GM19372 (cell line): ENCODE data around the gene CEACAM1.
A peak's percentile ranks its signal among the peaks of the same experiment; 100 is the strongest.
"Not testable (repeated sequence)": the region's sequence is repeated elsewhere in the genome, so short reads cannot be mapped to it uniquely, and the experiment has no call there.

Experiments
- ATAC-seq: cut with Tn5 transposase; IDR thresholded peaks from one replicate; pipeline ENCODE4 v1.9.1; 2021; ENCODE audit warnings: mild to moderate bottlenecking, low read depth, moderate library complexity; ENCODE audit not compliant: unreplicated experiment

Gene CEACAM1

DNA sequence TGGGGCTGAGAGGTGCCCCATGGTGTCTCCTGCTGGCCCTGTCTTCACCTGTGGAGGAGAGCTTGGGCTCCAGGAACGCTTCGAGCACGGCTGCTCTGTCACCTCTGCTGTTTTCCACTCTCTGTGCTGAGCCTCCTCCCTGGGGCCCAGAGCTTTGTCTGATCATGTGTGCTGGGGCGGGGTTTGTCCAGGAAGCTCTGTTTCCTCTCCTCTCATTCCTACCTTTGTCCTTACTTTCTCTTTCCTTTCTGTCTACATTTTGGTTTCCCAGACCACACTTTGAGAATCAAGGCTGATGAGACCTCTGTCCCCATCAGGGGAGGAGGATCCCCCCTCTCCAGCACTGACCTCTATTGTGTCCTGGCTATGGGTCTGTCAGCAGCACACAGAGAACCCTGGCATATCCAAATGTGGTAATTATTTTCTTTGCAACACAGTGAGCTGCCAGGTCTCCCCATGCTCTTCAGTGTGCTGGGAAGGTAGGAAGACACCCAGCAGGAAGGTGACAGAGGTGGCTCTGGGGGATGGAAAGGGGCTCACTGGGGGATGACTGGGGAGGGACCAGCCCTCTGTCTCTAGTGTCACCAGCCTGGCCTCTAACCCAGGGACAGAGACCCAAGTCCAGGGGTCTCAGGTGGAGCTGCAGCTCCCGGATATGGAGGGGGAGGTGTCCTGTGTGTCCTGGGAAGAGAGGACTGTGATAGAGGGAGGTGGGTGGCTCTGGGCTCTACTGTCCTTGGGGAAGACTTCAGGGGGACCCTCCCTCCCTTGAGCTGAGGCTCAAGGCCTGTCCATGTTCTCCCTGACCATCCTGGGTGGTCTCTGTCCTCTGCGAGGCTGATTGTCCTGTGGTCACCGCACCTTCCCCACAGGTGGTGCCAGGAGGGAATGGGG lies at the start of gene CEACAM1:
Gene CEACAM1 (minus strand): TSS at position 128 of the 894 bp plus-strand sequence. CDS start 107 bp downstream, at position 21.
- ATAC-seq = peak; percentile 59

DNA sequence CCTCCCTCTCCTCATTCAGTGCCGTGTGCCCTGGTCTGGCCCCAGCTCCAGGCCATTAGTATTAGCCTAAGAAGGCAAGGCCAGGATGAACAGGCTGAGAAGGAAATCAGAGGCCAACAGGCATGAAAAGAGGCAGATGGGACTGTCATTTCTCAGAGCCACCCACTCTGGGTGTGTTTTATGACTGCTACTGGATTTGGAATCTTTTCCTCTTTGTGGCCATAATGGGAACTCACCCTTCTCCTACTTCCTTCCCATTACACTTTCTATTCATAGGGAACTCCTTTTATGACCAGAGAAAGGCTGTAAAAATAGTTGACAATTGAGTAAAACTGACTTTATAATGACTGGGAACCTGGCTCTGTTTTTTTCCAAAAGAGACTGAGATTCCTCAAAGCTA lies 48.7 kb upstream of the CEACAM1 start:
- ATAC-seq = no peak

DNA sequence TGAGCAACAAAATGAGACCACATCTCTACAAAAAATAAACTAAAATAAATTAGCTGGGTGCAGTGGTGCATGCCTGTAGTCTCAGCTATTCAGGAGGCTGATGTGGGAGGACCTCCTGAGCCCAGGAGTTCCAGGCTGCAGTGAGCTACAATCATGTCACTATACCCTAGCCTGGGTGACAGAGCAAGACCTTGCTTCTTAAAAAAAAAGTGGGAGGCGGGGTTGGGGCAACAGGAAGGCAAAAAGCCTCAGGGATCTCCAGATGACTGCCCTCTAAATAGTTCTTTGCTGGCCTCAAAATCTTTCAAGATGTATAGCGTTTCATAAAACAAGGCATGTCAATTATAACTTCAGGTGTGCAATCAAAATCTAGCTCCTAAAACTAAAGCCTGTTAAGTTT lies 48.0 kb upstream of the CEACAM1 start:
- no peak for ATAC-seq

DNA sequence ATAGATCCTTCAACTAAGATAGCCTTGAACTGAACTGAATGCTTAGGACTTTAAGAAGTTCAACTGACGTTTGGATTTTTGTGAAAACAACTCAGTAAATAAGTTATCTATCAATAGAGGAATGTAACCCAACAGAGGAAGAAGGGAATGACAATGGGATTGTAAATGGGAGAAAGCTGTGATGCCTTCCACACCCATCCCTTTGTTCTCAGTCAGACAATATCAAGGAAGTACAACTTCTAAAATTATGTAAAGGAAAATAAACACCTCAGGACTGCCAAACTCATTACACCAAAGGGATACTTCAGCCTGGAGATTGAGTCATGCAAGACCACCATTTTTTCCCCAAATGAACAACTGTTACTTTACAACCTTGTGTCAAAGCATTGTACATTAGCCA lies 45.4 kb upstream of the CEACAM1 start:
- no peak for ATAC-seq

DNA sequence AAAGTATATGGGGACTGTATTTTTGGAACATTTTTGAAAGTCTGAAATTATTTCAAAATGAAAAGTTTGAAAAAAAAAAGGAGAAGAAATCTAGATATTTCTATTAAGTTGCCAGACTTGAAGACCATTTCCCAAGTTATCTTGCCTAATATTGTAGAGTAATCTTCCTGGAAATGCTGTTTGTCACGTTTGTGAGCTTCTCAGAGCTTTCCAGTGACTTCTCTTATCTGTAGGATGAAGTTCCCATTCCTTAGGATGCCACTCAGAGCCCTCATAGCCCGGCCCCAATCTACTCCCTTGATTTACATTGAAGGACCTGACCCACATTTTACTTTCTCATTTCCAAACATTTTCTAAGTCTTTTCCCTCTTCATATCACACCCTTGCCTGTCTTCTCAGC lies 42.8 kb upstream of the CEACAM1 start:
- no peak for ATAC-seq

DNA sequence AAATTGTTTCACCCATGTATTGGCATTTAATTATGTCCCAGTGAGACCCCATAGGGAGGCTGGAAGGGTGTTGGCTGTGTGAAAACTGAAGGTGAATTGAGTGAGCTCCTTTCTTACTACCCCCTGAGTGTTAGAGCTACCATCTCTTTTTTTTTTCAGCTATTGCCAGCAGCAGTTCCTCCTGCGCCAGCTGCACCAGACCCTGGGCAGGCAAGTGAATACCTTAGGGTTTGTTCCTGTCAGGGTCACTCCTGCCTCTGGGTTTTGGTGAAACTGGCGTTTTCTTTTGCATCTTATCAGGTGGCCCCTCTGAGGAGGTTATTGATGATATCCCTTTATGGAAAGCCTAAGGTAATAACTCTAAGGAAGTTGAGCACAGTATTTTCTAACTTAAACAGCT lies 40.9 kb upstream of the CEACAM1 start:
- ATAC-seq = no peak

DNA sequence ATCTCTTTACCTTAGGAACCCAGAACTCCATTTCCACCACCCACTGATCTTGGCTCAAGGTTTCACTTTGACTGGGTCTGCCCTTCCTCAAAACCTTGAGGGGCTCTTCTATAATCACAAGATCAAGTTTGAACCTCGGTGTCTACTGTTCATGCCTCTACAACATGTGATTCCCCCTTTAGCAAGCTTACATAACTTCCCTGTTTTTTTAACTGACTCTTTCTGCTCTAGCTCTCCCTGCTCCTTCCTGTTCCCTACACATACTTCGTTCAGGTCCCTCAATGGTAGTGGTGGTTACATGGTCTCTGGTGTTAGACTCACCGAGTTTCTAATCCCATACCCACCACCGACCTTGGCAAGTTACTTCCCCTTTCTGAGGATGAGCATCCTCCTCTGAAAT lies 39.7 kb upstream of the CEACAM1 start:
- no peak for ATAC-seq

DNA sequence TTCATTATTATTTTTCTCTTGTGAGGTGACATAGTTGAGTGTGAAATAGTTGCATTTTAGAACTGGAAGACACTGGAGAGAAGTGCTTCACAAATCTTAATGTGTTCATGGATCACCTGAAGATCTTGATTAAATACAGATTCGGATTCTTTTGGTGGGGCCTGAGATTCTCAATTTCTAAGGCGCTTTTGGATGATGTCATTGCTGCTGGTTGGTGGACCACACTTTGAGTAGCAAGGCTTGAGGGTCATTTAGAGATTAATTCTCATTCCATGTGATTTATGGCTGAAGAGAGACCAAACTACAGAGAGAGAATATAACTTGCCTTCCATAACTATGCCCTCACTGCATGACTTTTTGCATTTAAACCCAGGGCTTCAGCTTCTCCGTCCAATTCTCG lies 39.3 kb upstream of the CEACAM1 start:
- no peak for ATAC-seq

DNA sequence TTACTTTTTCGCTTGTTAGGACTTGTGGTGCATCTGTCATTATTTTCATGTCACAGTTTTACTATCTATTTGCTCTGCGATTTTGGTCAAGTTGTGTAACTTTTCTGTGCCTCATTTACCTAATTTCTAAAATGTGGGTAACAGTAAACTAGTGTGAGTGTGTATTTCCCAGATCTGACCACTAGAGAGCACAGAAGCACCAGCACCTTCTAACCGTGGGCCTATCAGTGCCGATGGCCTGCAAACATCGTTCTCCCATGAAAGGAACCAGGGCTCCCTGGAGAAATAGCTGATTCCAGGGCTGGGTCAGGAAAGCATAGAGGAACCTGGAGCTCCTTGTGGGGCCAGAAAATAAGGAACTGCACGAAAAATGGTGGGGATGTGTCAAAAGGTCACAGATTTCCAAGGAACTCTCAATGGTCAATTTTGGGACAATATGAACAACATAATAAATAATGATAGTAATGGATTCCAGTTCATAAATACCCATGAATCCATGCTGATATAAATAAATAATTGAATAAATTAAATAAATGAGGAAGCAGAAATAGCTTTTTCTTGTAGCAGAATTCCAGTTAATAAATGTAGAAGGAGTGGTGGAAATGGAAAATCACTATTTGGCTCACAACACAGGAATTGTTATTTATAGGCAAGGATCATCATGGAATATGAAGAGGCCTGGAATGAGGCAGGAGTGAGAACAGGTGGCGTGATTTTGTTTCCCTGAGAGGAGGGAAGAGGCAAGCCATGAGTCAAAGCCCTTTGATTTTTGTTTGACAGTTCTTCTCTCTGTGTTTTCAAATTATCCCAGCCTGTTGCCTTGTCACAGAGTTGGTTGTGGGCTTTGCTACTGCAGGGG lies 35.3 kb upstream of the CEACAM1 start:
- ATAC-seq = no peak

DNA sequence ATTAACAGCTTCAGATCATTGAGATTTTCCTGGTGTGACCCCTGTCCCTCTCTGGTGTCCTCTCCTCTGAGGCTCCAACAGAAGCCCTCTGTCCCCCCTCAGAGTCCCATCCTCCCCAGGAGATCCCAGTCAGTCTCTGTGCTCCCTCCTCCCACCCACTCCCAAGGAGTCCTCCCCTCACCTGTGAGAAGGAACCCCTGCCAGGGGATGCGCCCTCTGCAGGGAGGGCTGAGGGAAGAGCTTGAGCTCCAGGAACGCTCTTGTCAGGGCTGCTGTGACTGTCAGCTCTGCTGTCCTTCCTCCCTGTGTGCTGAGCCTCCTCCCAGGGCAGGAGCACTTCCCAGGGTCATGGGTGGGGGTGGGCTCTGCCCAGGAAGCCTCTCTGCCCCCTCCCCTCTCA lies 33.2 kb upstream of the CEACAM1 start:
- no peak for ATAC-seq

DNA sequence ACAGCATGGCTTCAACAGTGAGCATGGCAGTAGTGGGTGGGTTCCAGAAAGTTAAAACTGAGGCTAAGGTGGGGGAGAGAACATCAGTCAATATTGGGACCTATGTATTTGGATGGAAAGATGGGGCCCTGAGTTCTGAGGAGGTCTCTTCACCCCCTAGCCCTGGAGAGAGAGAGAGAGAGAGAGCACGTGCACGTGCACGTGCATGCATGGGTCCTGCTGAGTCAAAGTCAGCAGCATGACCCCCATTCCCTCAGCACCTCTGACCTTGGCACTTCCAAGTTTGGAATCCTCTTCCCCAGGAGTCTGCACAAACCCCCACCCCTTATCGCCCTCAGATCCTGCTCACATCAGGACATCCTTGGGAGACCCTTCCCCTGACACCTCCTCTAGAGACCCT lies 32.5 kb upstream of the CEACAM1 start:
- ATAC-seq = no peak

DNA sequence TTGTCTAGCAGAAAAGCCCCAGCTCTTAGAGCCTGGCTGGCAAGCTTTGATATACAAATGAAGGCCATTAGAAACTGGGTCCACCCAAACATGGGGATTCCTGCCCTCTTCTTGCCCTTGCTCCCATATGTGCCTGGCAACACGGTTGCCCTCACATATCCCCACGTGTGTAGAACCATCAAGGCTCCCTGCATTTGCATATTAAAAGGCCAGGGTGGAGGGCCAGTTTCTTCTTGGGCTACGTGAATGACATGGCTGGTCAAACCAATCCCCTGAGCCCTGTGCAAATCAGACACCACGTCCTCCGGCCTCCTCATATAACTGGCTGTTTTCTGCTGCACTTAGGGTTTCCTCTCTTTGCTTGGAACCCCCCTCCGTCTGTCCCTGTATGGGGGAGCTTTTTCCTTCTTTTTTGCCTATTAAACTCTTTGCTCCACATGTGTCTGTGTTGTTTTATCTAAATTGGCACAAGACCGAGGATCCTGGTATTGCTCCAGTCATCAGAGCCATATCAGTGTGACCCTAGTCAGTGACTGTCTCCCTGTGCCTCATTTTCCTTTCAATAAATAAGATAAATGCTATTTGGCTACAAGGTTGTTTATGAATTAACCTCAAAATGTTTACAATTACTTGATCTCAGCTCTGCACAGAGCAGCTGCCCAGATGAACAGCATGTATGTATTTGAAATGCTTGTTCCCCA lies 30.3 kb upstream of the CEACAM1 start:
- ATAC-seq = no peak

DNA sequence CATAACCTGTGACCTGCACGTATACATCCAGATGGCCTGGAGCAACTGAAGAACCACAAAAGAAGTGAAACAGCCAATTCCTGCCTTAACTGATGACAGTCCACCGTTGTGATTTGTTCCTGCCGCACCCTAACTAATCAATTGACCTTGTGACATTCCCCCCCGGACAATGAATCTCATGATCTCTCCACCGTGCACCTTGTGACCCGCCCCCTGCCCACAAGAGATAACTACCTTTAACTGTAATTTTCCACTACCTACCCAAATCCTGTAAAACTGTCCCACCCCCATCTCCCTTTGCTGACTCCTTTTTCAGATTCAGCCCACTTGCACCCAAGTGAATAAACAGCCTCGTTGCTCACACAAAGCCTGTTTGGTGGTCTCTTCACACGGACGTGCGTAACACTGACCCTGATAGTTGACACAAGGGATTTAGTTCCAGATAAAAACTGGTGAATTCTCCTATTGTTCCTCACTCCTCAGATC lies 29.1 kb upstream of the CEACAM1 start:
- ATAC-seq = not testable (repeated sequence)

DNA sequence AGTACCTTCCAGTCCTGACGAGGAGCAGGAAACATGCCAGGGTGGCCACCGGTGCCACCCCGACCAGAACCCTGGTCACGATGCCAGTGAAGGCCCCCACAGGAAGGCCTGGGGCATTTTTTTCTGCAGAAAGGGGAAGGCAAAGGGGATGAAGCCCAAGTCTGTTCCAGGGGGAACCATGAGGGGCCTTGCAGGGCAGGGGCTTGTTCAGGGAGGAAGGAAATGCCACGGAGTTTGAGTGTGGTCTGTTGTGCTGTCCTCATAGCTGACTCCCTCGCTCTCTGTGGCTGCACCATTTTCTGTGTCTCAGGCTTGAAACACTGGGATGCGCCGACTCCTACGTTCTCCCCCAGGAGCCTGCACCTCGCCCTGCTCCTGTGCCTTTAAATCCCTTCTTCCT lies 27.5 kb upstream of the CEACAM1 start:
- no peak for ATAC-seq

DNA sequence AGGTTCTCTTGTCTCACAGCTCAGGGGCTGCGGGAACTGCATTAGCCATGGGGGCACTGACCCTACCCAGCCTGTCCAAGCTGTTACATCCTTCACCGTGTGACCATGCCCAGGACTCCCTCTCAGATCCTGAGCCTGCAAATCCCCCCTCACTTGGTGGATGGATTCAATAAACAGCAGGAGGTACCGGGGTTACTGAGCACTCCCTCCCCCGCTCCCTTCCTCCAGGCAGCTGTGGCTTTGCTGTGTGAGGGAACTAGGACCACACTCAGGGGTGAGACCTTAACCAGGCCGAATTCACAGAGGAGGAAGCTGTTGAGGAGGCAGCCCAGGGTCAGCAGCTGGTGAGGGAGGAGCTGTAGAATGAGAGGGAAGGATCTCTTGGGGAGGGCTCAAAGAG lies 27.0 kb upstream of the CEACAM1 start:
- ATAC-seq = no peak

DNA sequence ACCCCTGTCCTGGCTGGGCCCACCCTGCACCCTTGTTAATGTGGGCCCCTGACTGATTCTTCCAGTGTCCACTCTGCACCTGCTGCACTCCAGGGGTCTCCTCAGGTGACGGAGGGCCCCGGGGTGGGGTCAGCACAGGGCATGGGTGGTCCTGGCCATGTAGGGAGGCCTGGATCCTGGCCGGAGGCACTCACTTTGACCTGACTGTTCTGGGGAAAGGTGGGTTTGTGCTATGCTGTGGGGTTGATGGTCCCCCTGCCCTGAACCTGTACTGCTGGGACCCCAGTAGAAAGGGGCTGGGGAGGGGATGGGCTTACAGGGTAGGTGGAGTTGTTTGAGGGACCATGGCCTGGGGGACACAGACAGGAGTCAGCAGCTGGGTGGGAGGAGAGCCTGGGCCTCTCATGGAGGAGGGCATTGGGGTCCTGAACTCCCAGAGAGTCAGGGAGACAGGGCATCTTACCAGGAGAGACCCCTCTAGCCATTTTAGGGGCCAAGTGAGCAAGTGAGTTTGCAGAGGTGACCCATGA lies 25.8 kb upstream of the CEACAM1 start:
- no peak for ATAC-seq

DNA sequence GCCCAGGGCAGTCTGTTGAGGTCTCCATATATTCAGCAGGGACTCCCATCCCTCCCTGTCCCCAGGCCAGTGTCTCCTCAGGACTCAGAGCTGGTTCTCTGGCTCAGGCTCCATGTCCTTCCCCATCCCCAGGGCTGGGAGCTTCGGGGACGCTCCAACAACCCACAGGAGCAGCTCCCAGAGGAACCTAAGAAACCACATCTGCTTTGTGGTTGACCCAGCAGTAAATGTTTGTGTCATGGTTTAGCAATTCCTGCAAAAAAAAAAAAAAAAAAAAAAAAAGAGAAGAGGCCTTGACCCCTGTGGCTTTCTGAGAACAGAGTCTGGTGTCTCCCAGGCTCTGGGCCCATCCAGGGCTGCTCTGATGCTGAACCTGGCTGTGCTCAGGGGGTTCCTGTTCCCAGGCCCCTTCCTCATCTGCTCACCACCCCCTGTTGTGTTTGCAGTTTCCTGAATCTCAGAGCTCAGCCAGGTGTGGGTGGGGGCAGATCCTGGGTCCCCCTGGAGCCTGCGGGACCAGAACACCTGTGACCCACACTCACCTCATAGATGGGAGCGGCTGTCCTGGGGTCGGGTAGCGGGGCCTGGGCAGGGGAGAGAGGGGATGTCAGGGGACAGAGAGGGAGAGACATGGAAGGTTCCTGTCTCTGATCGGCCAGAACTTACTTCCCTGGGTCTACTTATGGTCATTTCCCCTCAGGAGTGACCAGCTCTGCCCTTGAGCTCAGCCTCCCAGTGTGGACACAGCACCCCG lies 25.2 kb upstream of the CEACAM1 start:
- ATAC-seq = no peak

DNA sequence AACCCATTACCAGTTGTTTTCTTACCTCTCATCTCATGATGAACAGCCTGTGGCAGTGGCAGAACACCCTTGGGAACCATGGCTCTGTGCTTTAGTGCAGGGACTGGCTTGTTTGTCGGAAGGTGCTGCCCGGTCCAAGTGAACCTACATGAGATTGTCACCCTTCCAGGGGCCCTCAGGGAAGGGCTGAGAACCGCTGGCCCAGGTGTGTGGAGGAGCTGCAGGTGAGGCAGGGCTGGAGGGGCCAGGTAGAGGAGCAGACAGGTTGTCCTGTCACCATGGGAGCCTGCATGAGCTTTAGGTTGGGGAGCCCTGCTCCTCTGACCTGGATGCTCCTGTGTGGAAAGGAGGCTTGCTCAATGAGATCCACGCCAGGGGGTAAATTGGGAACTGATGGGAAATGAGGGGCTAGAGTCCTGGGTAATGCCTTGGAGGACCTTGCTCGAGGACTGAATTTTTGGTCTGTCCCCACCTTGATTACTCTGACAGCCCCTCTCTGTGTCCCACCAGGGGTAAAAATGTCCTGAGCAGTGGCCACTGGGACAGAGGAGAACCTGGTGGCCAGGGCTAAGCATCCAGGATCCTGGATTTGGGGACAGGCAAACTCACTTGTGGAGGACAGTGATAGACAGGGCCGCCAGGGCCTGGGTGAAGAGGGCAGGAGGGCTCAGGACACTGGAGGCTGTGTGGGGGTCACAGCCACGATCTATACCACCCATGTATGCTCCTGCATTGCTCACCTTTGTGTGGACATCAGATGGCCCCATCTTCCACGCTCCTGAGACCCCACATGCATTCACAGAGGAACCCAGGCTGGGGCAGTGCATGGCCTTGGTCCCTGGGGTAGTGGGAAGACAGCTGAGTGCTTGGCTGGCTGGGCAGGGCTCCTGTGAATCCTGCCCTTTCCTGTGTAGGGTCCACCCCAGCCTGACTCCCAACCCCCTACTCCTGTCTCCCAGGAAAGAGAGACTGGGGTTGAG lies 24.1 kb upstream of the CEACAM1 start:
- no peak for ATAC-seq

DNA sequence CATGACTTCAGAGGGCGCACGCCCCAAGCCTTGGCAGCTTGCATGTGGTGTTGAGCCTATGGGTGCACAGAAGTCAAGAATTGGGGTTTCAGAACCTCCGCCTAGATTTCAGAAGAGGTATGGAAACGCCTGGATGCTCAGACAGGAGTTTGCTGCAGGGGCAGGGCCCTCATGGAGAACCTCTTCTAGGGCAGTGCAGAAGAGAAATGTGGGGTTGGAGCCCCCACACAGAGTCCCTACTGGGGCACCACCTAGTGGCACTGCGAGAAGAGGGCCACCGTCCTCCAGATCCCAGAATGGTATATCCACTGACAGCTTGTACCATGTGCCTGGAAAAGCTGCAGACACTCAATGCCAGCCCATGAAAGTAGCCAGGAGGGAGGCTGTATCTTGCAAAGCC lies 22.2 kb upstream of the CEACAM1 start:
- ATAC-seq = not testable (repeated sequence)
